Mammary epithelial cell (primary cell): Measurements from ENCODE around the gene IPCEF1.

Experiments used
- CTCF ChIP-seq, 2 donors: IDR thresholded peaks in 1 of 2; conservative IDR thresholded peaks in 1 of 2; 2 replicates each; pipeline ENCODE4 v1.5.1; 2011 to 2012; ENCODE audit warnings: inconsistent platforms in 2 of 2, low read length in 2 of 2, mild to moderate bottlenecking in 2 of 2, control low read depth in 1 of 2, low read depth in 1 of 2; ENCODE audit not compliant: insufficient read depth in 1 of 2; ENCODE audit errors: extremely low read depth in 1 of 2
- EZH2 ChIP-seq: IDR thresholded peaks from 2 replicates; pipeline ENCODE4 v1.6.1; 2012; ENCODE audit warnings: low read length, inconsistent platforms, borderline replicate concordance

GRCh38 chr6:154343473-154344308 is 12.9 kb downstream of the IPCEF1 start:
- TF ChIP-seq EZH2 (no peak), CTCF (conservative IDR thresholded peaks at IDR 0.05 in 1 of 2, IDR thresholded peaks at IDR 0.05 in 1 of 2; ENCODE audit: extremely low read depth in 1 of 2, insufficient read depth in 1 of 2, low read depth in 1 of 2, low read length in 2 of 2) (peak; percentile 14 to 44)
